Activated CD8-positive, alpha-beta T cell treated with anti-CD3 and anti-CD28 coated beads for 36 hours (primary cell): ENCODE data around the gene CCDC192. TPM values are rescaled to one million over a fixed set of nuclear protein-coding genes. Genes with fewer than 3 reads are reported as not detected.

Source experiments
- ATAC-seq: fragments of 200-7000 bp; cut with Tn5 transposase; one replicate; pipeline ENCODE4 v1.10.0; 2021; ENCODE audit warnings: mild to moderate bottlenecking, moderate library complexity
- CTCF ChIA-PET: fragments of 350-600 bp; sonication (Branson Sonifier 250); formaldehyde crosslinking; loops from one replicate; lab custom pipeline; 2021; ENCODE audit warnings: antibody characterized with exemption; lab: Charles Lee
- POLR2A ChIA-PET: fragments of 350-600 bp; sonication (Branson Sonifier 250); formaldehyde crosslinking; loops from one replicate; lab custom pipeline; 2021; ENCODE audit warnings: antibody characterized with exemption; lab: Charles Lee
- DNase-seq: peaks from one replicate; pipeline ENCODE4 v3.0.0-alpha.2; 2020
- H3K27ac Mint-ChIP-seq: one replicate; pipeline ENCODE4 v1.8.0; 2021; ENCODE audit warnings: mild to moderate bottlenecking, mixed read lengths
- H3K27me3 Mint-ChIP-seq: one replicate; pipeline ENCODE4 v1.8.0; 2021; ENCODE audit warnings: mixed read lengths
- H3K36me3 Mint-ChIP-seq: one replicate; pipeline ENCODE4 v1.8.0; 2021; ENCODE audit warnings: low read depth, mixed read lengths
- H3K4me1 Mint-ChIP-seq: one replicate; pipeline ENCODE4 v1.8.0; 2021; ENCODE audit warnings: low read depth, mixed read lengths
- H3K4me3 Mint-ChIP-seq: one replicate; pipeline ENCODE4 v1.8.0; 2021; ENCODE audit warnings: mild to moderate bottlenecking, moderate library complexity, mixed read lengths
- H3K9me3 Mint-ChIP-seq: one replicate; pipeline ENCODE4 v1.8.0; 2021; ENCODE audit warnings: mixed read lengths
- intact Hi-C: fragments of 100-400 bp; cut with micrococcal nuclease; formaldehyde crosslinking; loops from one replicate; pipeline ENCODE4 v1.10.0; 2022
- total RNA-seq, 2 experiments: library from RNA; stranded (reverse); gene quantifications; one replicate each; pipeline ENCODE4 v1.2.3, GENCODE V29; 2021
- TF ChIP-seq, protein P1 (sequence below): fragments of 200-600 bp; IDR thresholded peaks from one replicate; pipeline ENCODE4 v1.8.0; 2022; ENCODE audit warnings: antibody characterized with exemption, mild to moderate bottlenecking

The CCDC192 gene
- total RNA-seq, 2 experiments from 2014 or later: not detected

DNA sequence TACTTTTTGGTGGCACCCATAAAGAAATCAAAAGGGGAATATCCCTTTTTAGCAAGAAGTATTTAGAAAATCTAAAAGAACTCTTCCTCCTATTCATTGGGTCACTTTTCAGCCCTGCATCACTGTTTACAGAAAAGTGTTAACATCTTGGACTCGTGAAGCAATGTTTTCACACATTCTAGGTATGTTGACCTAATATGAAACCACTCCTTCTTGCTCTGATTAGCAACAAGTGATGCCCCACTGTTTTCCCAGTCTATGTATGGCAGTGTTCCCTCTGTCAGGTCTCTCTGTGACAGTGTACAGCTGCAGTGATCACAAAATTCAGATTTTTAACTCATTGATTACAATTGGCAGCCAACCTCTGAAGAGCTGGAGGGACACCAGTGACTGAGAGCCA, 232.2 kb downstream of the CCDC192 start:
- TF ChIP-seq, protein P1, sequence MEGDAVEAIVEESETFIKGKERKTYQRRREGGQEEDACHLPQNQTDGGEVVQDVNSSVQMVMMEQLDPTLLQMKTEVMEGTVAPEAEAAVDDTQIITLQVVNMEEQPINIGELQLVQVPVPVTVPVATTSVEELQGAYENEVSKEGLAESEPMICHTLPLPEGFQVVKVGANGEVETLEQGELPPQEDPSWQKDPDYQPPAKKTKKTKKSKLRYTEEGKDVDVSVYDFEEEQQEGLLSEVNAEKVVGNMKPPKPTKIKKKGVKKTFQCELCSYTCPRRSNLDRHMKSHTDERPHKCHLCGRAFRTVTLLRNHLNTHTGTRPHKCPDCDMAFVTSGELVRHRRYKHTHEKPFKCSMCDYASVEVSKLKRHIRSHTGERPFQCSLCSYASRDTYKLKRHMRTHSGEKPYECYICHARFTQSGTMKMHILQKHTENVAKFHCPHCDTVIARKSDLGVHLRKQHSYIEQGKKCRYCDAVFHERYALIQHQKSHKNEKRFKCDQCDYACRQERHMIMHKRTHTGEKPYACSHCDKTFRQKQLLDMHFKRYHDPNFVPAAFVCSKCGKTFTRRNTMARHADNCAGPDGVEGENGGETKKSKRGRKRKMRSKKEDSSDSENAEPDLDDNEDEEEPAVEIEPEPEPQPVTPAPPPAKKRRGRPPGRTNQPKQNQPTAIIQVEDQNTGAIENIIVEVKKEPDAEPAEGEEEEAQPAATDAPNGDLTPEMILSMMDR: no peak
- CTCF ChIA-PET: no interaction called here
- no peak for DNase-seq
- POLR2A ChIA-PET: no interaction called here
- Mint-ChIP-seq H3K27me3 (no peaks in the 10 kb centered on the region), H3K4me3 (no peak overlapping the region), H3K9me3 (no peaks in the 10 kb centered on the region), H3K27ac (no peak overlapping the region), H3K36me3 (no peaks in the 10 kb centered on the region), H3K4me1 (peaks cover 5% of the 10 kb centered on the region)
- no peak for ATAC-seq
- intact Hi-C loops: no loop called here

DNA sequence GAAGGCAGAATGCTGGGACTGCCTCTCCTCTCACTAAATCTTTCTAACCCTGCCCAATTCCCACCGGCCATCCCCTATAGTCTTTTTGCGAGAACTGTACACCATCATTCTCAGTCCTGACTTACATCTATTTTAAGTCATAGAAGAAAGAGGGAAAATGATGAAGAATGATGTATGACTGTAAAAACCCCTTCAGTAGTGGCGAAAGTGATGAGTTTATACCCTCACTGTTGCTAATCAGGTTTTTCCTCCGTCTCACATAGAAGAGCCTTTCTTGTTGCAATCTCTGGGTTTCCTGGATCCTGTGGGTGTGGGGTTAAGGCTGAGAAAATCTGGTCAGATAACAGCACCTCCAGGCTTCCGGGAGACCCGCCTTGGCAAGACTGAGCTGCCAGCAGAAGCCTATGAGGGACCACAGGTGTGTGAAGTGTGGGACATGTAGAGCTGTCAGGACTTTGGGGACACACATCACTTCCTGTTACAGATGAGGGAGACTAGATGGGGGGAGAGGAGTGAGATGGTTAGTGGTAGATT, 233.3 kb downstream of the CCDC192 start:
- Mint-ChIP-seq H3K27ac (peak overlapping the region; percentile 44), H3K4me3 (no peak overlapping the region), H3K27me3 (no peaks in the 10 kb centered on the region), H3K4me1 (peaks cover 5% of the 10 kb centered on the region), H3K36me3 (no peaks in the 10 kb centered on the region), H3K9me3 (no peaks in the 10 kb centered on the region)
- TF ChIP-seq, protein P1: no peak
- ATAC-seq: peak; percentile 77
- intact Hi-C loops: no loop called here
- peak; percentile 22 for DNase-seq
- ChIA-PET POLR2A (no interaction called here), CTCF (no interaction called here)

DNA sequence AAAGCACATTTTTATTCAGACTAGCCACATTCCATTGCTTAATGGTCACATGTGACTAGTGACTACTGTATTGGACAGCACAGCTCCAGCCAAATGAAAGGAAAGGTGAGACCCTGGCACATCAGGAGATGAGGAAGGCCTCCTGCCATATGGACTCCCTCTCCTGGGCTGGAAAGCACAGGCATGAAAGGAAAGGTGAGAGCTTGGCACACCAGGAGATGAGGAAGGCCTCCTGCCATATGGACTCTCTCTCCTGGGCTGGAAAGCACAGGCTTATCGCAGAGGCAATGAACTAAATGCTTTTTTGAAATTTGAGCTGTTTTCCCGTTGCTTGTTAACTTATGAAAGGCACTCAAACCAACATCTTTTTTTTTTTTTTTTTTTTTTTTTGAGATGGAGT, 235.6 kb downstream of the CCDC192 start:
- Mint-ChIP-seq H3K27me3 (no peaks in the 10 kb centered on the region), H3K27ac (no peak overlapping the region), H3K4me1 (peaks cover 9% of the 10 kb centered on the region), H3K36me3 (no peaks in the 10 kb centered on the region), H3K4me3 (no peak overlapping the region), H3K9me3 (no peaks in the 10 kb centered on the region)
- ChIA-PET CTCF (no interaction called here), POLR2A (no interaction called here)
- TF ChIP-seq, protein P1: no peak
- no peak for ATAC-seq
- DNase-seq: no peak
- intact Hi-C loops: no loop called here

DNA sequence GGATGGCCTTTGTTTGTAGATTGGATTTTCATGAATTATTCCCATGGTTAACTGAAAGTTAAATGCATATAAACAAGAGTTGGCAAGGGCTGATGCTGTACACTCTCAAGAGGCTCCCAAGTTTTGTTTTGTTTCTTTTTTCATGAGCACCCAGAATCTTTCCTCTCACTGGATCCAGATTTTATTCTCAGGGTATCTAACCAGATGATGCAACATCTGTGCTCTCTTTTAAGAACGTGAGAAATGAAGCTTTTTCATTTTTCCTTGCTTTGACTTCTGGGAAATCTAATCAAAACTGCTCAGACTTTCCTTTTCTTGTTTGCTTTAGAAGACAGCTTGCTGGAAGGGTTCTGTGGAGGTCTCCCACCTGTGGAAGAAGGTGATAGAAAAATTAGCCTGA, 237.7 kb downstream of the CCDC192 start:
- intact Hi-C loops: no loop called here
- Mint-ChIP-seq H3K4me3 (no peak overlapping the region), H3K9me3 (no peaks in the 10 kb centered on the region), H3K36me3 (no peaks in the 10 kb centered on the region), H3K4me1 (peaks cover 9% of the 10 kb centered on the region), H3K27ac (no peak overlapping the region), H3K27me3 (no peaks in the 10 kb centered on the region)
- TF ChIP-seq, protein P1: no peak
- ChIA-PET CTCF (interaction anchor here (1.6 kb wide), 1 partner anchor 10 kb away, joined by 3 read pairs; no protein-coding TSS in a partner anchor), POLR2A (no interaction called here)
- DNase-seq (no peak), ATAC-seq (no peak)

DNA sequence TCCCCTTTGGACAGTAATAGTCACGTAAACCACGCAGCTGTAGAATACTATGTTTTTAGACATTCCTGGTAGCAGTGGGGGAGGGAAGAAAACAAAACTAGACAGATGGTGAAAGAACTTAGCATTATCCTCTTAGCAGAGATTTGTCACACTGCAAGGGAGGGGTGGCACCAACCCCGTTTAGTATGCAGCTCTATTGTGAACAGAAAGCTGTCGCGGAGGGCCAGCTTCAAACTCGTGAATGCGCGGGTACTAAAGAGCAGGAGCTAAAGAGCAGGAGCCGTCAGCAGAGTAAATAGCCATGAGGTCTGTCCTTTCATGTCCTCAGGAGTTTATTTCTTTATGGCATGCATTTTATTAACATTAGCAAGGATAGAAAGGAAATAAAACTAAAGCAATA, 238.5 kb downstream of the CCDC192 start:
- Mint-ChIP-seq H3K4me3 (no peak overlapping the region), H3K9me3 (no peaks in the 10 kb centered on the region), H3K27me3 (no peaks in the 10 kb centered on the region), H3K36me3 (no peaks in the 10 kb centered on the region), H3K27ac (no peak overlapping the region), H3K4me1 (peaks cover 5% of the 10 kb centered on the region)
- intact Hi-C loops: no loop called here
- CTCF ChIA-PET: no interaction called here
- ATAC-seq (no peak), DNase-seq (no peak)
- TF ChIP-seq, protein P1: no peak
- POLR2A ChIA-PET: no interaction called here
